GM21737 (cell line): ENCODE results near the gene ADAMTSL3.

Source experiments
- ATAC-seq: cut with Tn5 transposase; IDR thresholded peaks from one replicate; pipeline ENCODE4 v1.9.1; 2021; ENCODE audit warnings: mild to moderate bottlenecking, moderate library complexity; ENCODE audit not compliant: unreplicated experiment

The ADAMTSL3 gene

GRCh38 chr15:83653639-83654378 lies at the start of gene ADAMTSL3:
ADAMTSL3 (plus strand) TSS chr15:83654123; CDS start chr15:83655762, 1,639 bp downstream.
- ATAC-seq, result no peak

- ATAC-seq, result no peak
Measured at GRCh38 chr15:83604549-83604948, 49.4 kb upstream of the ADAMTSL3 start.

GRCh38 chr15:83605111-83605945 lies 48.6 kb upstream of the ADAMTSL3 start:
- ATAC-seq, result no peak

GRCh38 chr15:83610132-83610531 lies 43.8 kb upstream of the ADAMTSL3 start:
- ATAC-seq, result no peak

- ATAC-seq, result no peak
Measured at GRCh38 chr15:83610901-83611685, 42.8 kb upstream of the ADAMTSL3 start.

- no peak for ATAC-seq
Measured at GRCh38 chr15:83612226-83612625, 41.7 kb upstream of the ADAMTSL3 start.

- ATAC-seq, result no peak
Measured at GRCh38 chr15:83612898-83613635, 40.9 kb upstream of the ADAMTSL3 start.

- no peak for ATAC-seq
Measured at GRCh38 chr15:83613714-83614113, 40.2 kb upstream of the ADAMTSL3 start.

- no peak for ATAC-seq
Measured at GRCh38 chr15:83616840-83617239, 37.1 kb upstream of the ADAMTSL3 start.

- ATAC-seq, result no peak
Measured at GRCh38 chr15:83626171-83626802, 27.6 kb upstream of the ADAMTSL3 start.

- no peak for ATAC-seq
Measured at GRCh38 chr15:83631534-83631933, 22.4 kb upstream of the ADAMTSL3 start.

- no peak for ATAC-seq
Measured at GRCh38 chr15:83643201-83643600, 10.7 kb upstream of the ADAMTSL3 start.

GRCh38 chr15:83644439-83644838 lies 9.5 kb upstream of the ADAMTSL3 start:
- no peak for ATAC-seq

- no peak for ATAC-seq
Measured at GRCh38 chr15:83650831-83651230, 3.1 kb upstream of the ADAMTSL3 start.

GRCh38 chr15:83651541-83651940 lies 2.4 kb upstream of the ADAMTSL3 start:
- ATAC-seq, result no peak

- ATAC-seq, result no peak
Measured at GRCh38 chr15:83652626-83653204, 1.2 kb upstream of the ADAMTSL3 start.

- ATAC-seq, result no peak
Measured at GRCh38 chr15:83653288-83653638, 660 bp upstream of the ADAMTSL3 start.

- ATAC-seq, result no peak
Measured at GRCh38 chr15:83654379-83655236, 685 bp downstream of the ADAMTSL3 start.

GRCh38 chr15:83655237-83655616 lies 1.3 kb downstream of the ADAMTSL3 start:
- no peak for ATAC-seq
